AG10803 (cell line): Measurements from ENCODE around the gene AKR7A3.
"Not testable (repeated sequence)": the region's sequence is repeated elsewhere in the genome, so short reads cannot be mapped to it uniquely, and the experiment has no call there.

Source experiments
- DNase-seq: peaks from one replicate; pipeline ENCODE4 v3.0.0; 2010; ENCODE audit warnings: low read depth
- H3K4me3 ChIP-seq: 2 replicates; pipeline ENCODE4 v1.5.1; 2011; ENCODE audit warnings: mild to moderate bottlenecking, low read length, control low read depth
- CTCF ChIP-seq: conservative IDR thresholded peaks from 2 replicates; pipeline ENCODE4 v1.5.1; 2011; ENCODE audit warnings: mild to moderate bottlenecking, low read length, control low read depth, inconsistent platforms

AKR7A3 gene

GRCh38 chr1:19287436-19288185 is 959 bp downstream of the AKR7A3 start:
- TF ChIP-seq CTCF: no peak
- DNase-seq: no peak

GRCh38 chr1:19285807-19286206 is 2.8 kb downstream of the AKR7A3 start:
- DNase-seq, H3K4me3 ChIP-seq: not testable (repeated sequence)

More at GRCh38 chr1:19287436-19288185, 959 bp downstream of the AKR7A3 start:
- H3K4me3 ChIP-seq: no peak overlapping the region

DNA sequence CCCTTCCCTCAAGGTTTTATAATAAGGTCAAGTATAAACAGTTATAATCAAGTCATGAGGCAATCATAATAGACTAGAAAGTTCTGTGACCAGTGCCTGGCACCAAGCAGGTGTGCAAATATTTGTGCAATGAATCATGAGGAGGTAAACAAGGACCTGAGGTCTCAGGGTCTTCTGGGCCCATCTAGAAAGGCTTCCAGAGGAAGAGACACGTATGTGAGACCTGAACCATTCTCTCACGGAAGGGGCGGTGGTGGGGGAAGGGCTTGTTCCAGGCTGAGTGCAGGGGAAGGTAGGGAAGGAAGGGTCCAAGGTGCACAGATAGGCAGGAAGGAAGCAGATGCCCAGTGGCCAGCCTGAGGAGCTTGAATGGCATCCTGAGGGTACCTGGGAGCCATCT is 3.2 kb downstream of the AKR7A3 start:
- not testable (repeated sequence) for H3K4me3 ChIP-seq, DNase-seq

DNA sequence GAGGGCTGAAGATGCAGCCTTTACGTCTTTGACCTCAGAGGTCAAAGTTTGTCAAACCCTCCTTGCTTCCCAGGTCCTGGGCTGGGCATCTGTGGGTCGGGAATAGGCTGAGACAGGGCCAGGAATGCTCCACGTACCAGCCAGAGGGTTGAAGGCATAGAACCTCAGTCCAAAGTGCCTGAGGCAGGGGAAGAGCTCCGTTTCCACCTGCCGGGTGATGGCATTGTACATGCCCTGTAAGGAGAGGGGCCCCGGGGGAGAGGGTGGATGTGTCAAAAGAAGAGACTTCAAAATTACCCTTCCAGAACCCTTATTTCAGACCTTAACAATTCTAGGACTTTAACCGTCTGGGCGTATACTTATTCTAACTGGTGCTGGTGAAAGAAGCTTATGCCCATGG is 3.7 kb downstream of the AKR7A3 start:
- no peak for TF ChIP-seq CTCF
- H3K4me3 ChIP-seq: no peak overlapping the region
- no peak for DNase-seq

- no peak overlapping the region for H3K4me3 ChIP-seq
- DNase-seq: no peak
- TF ChIP-seq CTCF: no peak
Observed at GRCh38 chr1:19283891-19284290, 4.7 kb downstream of the AKR7A3 start.

GRCh38 chr1:19274636-19275035 is 13.9 kb downstream of the AKR7A3 start:
- DNase-seq: no peak
- no peak overlapping the region for H3K4me3 ChIP-seq
- TF ChIP-seq CTCF: no peak

GRCh38 chr1:19273844-19274531 is 14.6 kb downstream of the AKR7A3 start:
- DNase-seq: not testable (repeated sequence)
- H3K4me3 ChIP-seq: 0 out of 2 replicates have a peak overlapping the region, but pooled peaks have one; percentile 9

- no peak for DNase-seq
- H3K4me3 ChIP-seq: no peak overlapping the region
- no peak for TF ChIP-seq CTCF
Observed at GRCh38 chr1:19273106-19273843, 15.3 kb downstream of the AKR7A3 start.
